Activated CD8-positive, alpha-beta memory T cell treated with anti-CD3 and anti-CD28 coated beads, Interleukin-2, amount 50 U/mL, for 1 hour (primary cell): Measurements from ENCODE around the gene DNAJB1.
"Not testable (repeated sequence)": the region's sequence is repeated elsewhere in the genome, so short reads cannot be mapped to it uniquely, and the experiment has no call there.

Experiments used
- DNase-seq: peaks from one replicate; pipeline ENCODE4 v3.0.0-alpha.2; 2020; ENCODE audit errors: extremely low read depth

The DNAJB1 gene

DNA sequence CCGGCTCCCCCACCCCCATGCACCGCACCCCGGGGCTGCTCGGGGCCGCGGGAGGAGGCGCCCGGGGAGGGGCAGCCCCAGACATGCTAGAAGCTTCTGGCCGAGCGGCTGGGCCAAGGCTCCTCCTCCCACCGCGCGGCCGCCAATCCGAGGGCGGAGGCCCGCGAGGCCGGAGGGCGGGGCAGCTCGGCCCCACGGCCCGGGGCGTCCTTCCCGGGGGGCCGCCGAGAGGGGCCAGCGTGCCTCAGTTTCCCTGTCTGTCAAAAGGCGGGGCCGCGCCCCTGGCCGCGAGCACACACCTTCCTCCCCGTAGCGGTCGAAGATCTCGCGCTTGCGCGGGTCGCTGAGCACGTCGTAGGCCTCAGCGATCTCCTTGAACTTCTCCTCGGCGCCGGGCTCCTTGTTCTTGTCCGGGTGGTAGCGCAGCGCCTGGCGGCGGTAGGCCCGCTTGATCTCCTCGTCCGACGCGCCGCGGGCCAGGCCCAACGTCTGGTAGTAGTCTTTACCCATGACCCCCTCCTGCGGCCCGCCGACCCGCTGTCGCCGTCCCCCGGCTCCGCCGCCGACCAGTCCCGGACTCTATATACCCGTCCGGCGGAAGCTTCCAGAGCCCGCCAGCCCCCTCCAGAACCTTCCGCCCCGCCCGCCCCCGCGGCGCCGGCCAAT is at the start of gene DNAJB1:
DNAJB1 (minus strand) TSS at position 558 of the 666 bp plus-strand sequence; CDS start at position 510, 48 bp downstream.
- DNase-seq, result no peak

DNA sequence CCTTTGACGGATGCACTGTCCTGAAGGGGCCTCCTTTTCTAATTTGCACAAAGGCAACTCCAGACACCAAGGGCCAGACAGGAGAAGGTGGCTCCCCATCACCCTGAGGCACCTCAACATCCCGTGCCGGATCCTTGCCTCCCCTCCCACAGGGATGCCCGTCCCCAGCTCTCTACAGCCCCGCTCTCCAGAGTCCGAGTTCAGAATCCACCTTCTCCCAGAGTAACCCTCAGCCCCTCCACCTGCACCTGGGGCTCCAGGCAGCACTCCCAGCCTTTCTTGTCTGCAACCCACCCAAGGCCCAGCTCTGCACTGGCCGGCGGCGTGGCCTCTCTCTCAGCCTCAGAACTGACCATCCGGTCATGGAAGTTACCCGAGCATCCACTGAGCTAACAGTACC is 48.9 kb upstream of the DNAJB1 start:
- no peak for DNase-seq

DNA sequence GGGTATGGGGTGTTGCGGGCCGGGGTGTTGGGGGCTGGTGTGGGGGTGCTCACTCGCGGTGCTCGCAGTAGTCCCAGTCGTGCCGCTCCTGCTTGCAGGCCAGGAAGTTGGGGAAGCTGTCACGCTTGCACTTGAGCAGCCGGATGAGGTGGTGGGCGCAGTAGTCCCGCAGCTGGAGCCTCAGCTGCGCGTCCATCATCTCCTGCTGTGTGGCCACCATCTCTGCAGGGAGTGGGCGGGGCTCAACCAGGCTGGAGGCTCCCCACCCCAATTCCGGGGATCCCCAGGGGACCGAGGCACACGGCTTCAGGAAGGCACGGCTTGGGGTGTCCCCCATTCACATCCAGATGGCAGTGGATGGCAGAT is 48.5 kb upstream of the DNAJB1 start:
- no peak for DNase-seq

DNA sequence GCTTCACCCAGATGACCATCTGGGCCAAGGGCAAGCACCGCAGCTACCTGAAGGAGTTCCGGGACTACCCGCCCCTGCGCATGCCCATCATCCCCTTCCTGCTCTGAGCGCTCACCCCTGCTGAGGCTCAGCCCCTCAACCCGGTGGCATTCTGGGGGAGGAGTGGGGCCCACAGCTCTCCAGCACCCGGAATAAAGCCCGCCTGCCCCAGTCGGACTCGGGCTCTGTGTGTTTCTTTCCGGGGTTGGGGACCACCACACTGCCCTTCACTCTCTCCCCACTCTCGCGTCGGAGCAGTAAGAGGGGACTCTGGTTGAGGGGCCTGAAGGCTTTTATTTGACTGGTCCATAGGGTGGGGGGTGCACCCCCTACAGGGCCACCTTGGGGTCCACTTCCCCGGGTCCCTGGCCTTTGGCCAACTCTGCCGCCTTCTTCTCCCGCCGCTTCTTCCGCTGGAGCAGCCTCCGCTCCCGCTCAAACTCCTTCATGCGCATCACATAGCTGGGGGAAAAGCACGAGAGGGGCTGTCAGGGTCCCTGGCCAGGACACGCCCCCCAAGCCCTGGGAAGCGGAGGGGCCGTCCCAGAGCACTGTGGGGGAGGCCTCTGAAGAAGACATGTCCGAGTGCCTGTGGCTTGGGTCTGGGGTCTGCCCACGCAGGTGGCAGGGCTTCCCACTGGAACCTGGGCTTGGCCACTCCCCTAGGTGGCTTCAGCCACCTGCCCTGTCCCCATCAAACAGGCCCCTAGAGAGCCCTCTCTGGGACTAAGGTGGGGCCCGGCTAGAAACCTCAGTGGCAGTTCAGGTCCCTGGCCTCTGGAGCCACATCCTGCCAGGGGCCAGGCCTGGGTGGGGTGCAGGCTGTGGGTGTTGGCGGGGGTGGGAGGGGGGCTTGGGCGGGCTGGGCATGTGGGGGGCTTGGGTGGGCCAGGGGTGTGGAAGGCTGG is 47.8 kb upstream of the DNAJB1 start:
- no peak for DNase-seq

DNA sequence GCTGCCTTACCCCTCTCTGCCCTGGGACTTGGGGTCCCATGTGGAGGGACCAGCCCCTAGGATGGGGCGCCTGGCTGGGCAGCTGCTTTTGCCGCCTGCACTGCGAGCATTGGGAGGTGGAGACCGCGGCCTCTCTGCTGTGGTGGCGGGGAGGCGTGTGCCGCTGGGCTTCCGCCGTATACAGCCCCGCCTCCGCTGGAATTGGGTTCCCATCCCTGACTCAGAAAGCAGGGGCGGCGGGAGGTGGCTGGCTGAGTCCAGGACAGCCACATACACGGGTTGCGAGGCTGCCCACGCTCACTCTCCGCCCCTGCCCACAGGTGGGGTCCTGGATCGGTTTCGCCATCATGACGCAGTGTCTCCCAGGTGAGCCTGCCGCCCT is 47.1 kb upstream of the DNAJB1 start:
- DNase-seq, result no peak

DNA sequence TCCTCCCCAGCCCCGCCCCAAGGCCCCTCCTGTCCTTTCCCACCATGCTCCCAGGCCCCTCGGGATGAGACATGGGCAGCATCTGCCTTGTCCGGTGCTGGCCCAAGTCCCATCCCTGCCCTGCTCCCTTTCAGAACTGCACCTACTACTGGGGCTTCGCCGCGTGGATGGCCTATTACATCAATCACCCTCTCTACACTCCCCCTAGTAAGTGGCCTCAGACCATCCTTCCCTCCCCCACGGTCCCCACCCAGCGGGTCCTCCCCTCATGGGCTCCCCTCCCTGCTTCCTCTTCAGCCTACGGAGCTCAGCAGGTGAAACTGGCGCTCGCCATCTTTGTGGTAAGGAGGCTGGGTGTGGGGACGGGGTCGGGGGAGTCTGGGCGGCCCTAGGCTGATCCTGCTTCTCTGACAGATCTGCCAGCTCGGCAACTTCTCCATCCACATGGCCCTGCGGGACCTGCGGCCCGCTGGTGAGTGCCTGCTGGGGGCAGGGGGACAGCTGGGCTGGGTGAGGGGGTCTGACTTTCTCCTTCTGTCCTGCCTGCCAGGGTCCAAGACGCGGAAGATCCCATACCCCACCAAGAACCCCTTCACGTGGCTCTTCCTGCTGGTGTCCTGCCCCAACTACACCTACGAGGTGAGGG is 46.6 kb upstream of the DNAJB1 start:
- DNase-seq, result not testable (repeated sequence)

GRCh38 chr19:14563989-14564651 is 45.9 kb upstream of the DNAJB1 start:
- no peak for DNase-seq

DNA sequence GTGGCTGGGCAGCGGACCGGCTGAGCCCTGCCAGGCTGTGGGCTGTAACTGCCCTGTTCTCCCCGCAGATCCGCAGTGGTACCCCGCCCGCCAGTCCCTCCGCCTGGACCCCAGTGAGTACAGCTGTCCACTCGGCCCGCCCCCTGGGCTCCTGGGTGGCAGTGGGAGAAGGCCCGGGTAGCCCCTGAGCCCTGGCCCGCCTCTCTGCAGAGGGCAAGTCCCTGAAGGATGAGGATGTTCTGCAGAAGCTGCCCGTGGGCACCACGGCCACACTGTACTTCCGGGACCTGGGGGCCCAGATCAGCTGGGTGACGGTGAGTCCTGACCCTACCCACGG is 45.4 kb upstream of the DNAJB1 start:
- DNase-seq, result no peak

DNA sequence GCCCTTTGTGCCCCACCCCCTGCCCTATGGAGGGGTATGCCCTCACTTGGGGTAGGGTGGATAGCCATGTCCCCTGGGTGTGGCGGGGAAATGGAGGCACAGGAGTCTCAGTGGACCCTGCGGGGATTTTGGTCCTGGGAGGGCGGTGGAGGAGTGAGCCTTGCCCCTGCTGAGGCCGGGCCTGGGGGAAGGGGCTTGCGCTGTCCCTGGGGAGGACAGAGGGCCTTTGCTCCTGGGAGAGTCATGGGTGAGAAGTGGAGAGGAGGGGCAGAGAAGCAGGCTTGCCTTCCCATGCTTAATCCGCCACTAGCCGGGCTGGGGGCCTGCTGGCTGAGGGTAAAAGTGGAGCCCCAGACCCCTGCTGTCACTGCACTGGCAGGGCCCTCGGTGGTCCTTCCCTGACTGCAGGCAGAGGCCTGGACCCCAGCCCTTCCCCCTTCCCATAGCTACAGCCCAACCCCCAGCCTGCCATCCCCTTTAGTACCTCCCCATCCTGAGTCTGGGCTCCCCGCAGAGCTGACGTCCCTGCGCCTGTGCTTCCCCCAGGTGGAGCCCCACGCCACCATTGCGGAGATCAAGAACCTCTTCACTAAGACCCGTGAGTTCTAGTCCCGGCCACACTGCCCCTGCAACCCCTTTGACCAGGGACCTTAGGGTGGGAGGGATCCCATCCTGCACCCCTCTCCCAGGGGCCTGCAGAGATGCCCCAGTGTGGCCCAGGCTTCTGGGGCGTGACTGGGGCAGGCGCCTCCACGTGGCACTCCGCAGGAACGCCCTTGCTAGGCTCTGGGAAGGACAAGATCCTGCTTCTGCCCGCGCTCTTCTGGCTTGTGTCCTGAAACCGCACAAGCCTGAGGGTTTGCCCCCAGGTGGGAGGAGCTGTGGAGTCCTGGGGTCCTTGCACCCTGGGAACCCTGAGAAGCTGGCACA is 44.7 kb upstream of the DNAJB1 start:
- no peak for DNase-seq

DNA sequence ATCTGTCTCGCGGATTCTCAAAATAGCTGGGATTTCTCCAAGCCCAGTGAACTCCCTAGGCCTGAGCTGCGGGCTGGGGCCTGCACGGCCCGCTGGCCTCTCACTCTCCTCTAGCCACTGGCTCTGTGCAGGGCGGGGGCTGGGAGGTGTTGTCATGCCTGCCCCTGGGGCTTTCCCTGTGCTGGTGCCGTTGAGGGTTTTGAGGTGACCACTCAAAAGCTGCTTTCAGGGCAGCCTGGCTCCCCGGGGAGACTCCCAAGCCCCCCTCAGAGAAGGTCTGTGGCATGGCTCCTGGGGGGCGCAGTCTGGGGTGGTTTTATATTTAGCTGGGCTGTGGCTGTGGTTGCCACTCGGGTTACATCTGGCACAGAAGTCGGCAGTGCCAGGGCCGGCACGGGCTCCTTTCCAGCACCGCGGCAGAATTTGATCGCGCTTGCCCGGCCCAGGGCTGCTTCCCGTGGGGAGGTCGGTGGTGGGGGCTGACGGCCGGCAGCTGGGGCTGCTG is 43.7 kb upstream of the DNAJB1 start:
- no peak for DNase-seq

- no peak for DNase-seq
These were observed 43.1 kb upstream of the DNAJB1 start for GRCh38 chr19:14561249-14561648.

GRCh38 chr19:14560776-14561108 is 42.5 kb upstream of the DNAJB1 start:
- no peak for DNase-seq

GRCh38 chr19:14559916-14560775 is 41.9 kb upstream of the DNAJB1 start:
- no peak for DNase-seq

- DNase-seq, result no peak
These were observed 40.3 kb upstream of the DNAJB1 start for GRCh38 chr19:14558370-14559066.

GRCh38 chr19:14556662-14557188 is 38.5 kb upstream of the DNAJB1 start:
- DNase-seq, result no peak

DNA sequence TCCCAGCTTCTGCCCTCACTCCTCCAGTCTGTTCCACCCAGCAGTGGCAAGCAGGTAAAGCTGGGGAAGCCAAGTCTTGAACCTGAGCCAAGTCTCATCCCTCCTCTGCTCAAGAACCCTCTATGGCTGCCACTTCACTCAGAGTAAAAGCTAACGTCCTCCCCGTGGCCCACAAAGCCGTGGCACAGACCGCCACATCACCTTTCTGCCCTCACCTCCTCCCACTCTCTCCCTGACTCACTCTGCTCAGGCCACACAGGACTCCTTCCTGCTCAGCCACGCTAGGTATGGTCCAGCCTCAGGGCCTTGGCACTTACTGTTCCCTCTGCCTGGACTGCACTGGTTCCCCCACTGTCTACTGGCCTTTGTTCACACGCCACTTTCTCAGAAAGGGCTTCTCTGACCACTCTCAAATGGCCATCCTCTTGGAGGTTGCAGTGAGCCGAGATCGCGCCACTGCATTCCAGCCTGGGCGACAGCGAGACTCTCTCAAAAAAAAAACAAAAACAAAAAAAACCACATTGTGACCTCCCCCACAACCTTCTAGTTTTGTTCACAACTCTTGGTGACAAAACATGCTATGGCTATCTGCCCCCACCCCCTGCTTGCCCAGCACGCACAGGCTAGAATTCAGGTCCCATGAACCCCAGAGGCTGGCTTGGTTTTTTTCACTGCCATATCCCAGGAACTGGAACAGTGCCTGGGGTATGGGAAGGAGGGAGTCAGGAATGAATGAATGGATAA is 37.9 kb upstream of the DNAJB1 start:
- no peak for DNase-seq

- no peak for DNase-seq
These were observed 36.2 kb upstream of the DNAJB1 start for GRCh38 chr19:14554382-14554812.

- no peak for DNase-seq
These were observed 35.7 kb upstream of the DNAJB1 start for GRCh38 chr19:14553939-14554243.
